Chondrocyte (in vitro differentiated cells): Measurements from ENCODE around the gene USP47. TPM values are rescaled to one million over a fixed set of nuclear protein-coding genes. Genes with fewer than 3 reads are reported as not detected.

Experiments used
- DNase-seq: peaks from one replicate; pipeline ENCODE4 v3.0.0; 2021; ENCODE audit warnings: mixed read lengths, low spot score
- H3K27ac Mint-ChIP-seq: one replicate; pipeline ENCODE4 v1.8.0; 2021; ENCODE audit warnings: mild to moderate bottlenecking, moderate library complexity, mixed read lengths; ENCODE audit not compliant: unreplicated experiment
- H3K27me3 Mint-ChIP-seq: 2 replicates; pipeline ENCODE4 v1.8.0; 2021; ENCODE audit warnings: low read depth, mixed read lengths
- H3K36me3 Mint-ChIP-seq: 2 replicates; pipeline ENCODE4 v1.8.0; 2021; ENCODE audit warnings: low read depth, mixed read lengths
- H3K4me1 Mint-ChIP-seq: 2 replicates; pipeline ENCODE4 v1.8.0; 2021; ENCODE audit warnings: low read depth, mild to moderate bottlenecking, mixed read lengths
- H3K4me3 Mint-ChIP-seq: one replicate; pipeline ENCODE4 v1.8.0; 2021; ENCODE audit warnings: mild to moderate bottlenecking, moderate library complexity, mixed read lengths; ENCODE audit not compliant: unreplicated experiment
- H3K9me3 Mint-ChIP-seq: 2 replicates; pipeline ENCODE4 v1.8.0; 2021; ENCODE audit warnings: low read depth, mixed read lengths
- total RNA-seq: library from RNA; stranded (reverse); gene quantifications from 3 replicates; pipeline ENCODE4 v1.2.1, GENCODE V29; 2021
- TF ChIP-seq, protein P1 (sequence below): fragments of 200-600 bp; sonication (generic); IDR thresholded peaks from 2 replicates; pipeline ENCODE4 v1.5.0; 2021; ENCODE audit warnings: antibody characterized with exemption, mild to moderate bottlenecking, moderate library complexity

Gene USP47
- total RNA-seq, 1 donor from 2014 or later, result 44.4 TPM

DNA sequence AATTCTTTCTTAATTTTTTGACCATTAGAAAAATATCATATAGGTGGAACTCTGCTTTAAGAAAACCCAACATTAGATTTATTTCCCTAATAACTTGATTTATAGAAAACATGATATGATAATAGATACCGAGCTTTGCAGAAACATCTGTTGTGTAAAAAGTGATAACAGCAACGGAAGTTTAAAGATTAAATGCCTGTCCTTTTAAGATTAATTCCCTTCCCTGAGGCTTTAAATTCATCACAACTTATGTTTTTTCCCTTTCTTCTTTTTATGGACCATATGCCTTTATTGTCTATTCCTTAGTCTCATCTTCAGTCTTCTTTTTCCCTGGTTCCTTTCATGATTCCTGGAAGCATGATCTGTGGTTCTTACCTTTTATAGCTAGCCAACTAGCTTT is 1.9 kb downstream of the USP47 start:
- H3K27ac Mint-ChIP-seq, result no peak overlapping the region

DNA sequence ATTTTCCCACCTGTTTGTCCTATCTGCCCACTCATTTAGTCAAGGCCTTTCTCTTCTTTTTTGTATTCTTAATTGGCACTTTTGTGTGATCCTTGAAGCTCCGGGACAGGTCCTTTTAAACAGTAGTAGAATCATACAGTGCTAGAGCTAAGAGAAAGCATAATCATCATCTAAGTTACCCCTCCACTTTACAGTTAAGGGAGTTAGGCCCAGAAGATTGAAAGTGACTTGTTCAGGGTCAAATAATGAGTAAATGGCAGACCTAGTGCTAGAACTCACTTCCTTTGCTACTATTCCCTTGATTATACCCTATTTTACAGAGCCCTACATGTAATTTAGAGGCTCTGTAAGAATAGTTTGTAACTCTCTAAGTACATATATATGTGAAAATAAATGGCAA is 2.5 kb downstream of the USP47 start:
- Mint-ChIP-seq H3K27ac (no peak overlapping the region), H3K4me1 (peaks cover 21% of the 10 kb centered on the region), H3K36me3 (no peaks in the 10 kb centered on the region), H3K27me3 (no peaks in the 10 kb centered on the region), H3K4me3 (peak overlapping the region; percentile 14), H3K9me3 (no peaks in the 10 kb centered on the region)
- TF ChIP-seq, protein P1, sequence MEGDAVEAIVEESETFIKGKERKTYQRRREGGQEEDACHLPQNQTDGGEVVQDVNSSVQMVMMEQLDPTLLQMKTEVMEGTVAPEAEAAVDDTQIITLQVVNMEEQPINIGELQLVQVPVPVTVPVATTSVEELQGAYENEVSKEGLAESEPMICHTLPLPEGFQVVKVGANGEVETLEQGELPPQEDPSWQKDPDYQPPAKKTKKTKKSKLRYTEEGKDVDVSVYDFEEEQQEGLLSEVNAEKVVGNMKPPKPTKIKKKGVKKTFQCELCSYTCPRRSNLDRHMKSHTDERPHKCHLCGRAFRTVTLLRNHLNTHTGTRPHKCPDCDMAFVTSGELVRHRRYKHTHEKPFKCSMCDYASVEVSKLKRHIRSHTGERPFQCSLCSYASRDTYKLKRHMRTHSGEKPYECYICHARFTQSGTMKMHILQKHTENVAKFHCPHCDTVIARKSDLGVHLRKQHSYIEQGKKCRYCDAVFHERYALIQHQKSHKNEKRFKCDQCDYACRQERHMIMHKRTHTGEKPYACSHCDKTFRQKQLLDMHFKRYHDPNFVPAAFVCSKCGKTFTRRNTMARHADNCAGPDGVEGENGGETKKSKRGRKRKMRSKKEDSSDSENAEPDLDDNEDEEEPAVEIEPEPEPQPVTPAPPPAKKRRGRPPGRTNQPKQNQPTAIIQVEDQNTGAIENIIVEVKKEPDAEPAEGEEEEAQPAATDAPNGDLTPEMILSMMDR, result no peak
- no peak for DNase-seq

More for the DNA sequence above, 1.9 kb downstream of the USP47 start:
- Mint-ChIP-seq H3K4me3 (no peak overlapping the region), H3K4me1 (peaks cover 14% of the 10 kb centered on the region), H3K27me3 (no peaks in the 10 kb centered on the region), H3K9me3 (no peaks in the 10 kb centered on the region), H3K36me3 (no peaks in the 10 kb centered on the region)
- TF ChIP-seq, protein P1, result no peak
- no peak for DNase-seq

DNA sequence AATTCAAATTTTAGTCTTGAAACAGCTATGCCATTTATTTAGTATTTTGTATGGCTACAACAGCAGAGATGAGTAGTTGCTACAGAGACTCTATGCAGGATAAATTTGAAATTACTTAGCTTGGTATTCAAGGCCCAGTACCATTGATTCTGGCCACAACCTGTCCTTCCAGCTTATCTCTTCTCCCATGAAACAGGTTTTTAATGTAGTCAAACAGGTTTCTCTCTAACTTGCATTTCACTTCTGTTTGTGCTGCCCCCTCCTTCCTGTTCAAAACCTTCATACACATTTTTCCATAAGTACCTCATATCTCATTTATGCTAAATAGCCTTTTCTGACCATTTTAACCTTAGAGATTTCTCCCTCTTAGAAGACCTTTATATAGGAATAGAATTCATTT is 3.3 kb downstream of the USP47 start:
- H3K9me3 Mint-ChIP-seq, result no peaks in the 10 kb centered on the region
- DNase-seq, result no peak
- TF ChIP-seq, protein P1, result no peak

DNA sequence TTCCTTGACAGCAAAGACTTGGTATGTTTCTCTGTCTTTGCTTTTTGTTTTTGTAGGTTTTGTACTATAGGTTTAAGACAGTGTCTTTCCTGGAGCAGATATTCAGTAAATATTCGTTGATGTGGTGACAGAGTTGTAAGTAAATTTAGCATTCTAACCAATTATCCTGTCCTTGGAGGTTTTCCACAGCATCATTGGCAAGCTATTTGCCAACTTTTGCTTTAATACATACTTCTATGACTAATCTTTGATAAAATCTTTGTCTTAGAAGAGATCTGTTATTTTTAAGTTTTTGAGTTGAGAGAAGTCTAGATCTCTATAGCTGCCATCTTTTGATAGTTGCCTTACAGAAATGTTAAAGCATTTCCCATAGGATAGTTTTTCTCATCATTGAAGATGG is 3.8 kb downstream of the USP47 start:
- Mint-ChIP-seq H3K4me1 (peaks cover 33% of the 10 kb centered on the region), H3K9me3 (no peaks in the 10 kb centered on the region), H3K36me3 (no peaks in the 10 kb centered on the region), H3K27me3 (no peaks in the 10 kb centered on the region), H3K4me3 (no peak overlapping the region), H3K27ac (no peak overlapping the region)
- TF ChIP-seq, protein P1, result no peak
- no peak for DNase-seq

More for the DNA sequence above, 3.3 kb downstream of the USP47 start:
- Mint-ChIP-seq H3K36me3 (no peaks in the 10 kb centered on the region), H3K4me3 (peak overlapping the region; percentile 14), H3K27me3 (no peaks in the 10 kb centered on the region), H3K4me1 (peaks cover 29% of the 10 kb centered on the region), H3K27ac (no peak overlapping the region)

DNA sequence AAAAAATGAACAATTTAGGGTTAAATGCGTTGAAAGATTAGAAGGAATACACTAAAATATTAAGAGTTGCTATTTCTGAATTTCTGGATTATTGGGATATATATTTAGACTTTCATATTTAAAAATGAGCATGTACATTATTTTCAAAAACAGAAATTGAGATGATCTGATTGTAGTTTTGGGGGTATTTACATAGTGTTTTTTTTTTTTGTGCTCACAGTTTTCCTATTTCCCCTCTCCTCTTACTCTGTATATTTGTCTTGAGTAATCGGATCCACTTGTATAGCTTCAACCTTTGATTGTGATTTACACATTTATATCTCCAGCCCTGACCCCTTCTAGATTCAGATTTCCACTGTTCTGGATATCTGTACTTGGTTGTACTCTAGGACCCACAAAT is 5.3 kb downstream of the USP47 start:
- no peak overlapping the region for H3K4me3 Mint-ChIP-seq
- no peak for DNase-seq
- H3K4me1 Mint-ChIP-seq, result peaks cover 37% of the 10 kb centered on the region
- no peaks in the 10 kb centered on the region for H3K27me3 Mint-ChIP-seq
- H3K27ac Mint-ChIP-seq, result peak overlapping the region; percentile 72
- H3K36me3 Mint-ChIP-seq, result no peaks in the 10 kb centered on the region
- TF ChIP-seq, protein P1, result no peak
- no peaks in the 10 kb centered on the region for H3K9me3 Mint-ChIP-seq
